ENCODE data around the gene TUBB2A. TPM values are rescaled to one million over a fixed set of nuclear protein-coding genes. Genes with fewer than 3 reads are reported as not detected.

TUBB2A gene
- total and polyA plus RNA-seq, 2 of the 13 experiments (the other 11 are each of a cell fraction or from before 2014, with no cell fraction given), result 35.3 to 106 TPM

GRCh38 chr6:3118353-3119039 is 38.8 kb downstream of the TUBB2A start, which contains the start of gene BPHL:
BPHL (plus strand) TSS chr6:3118711; CDS start chr6:3118741, 30 bp downstream.
- POLR2A ChIA-PET, result interaction anchor here (0.7 to 3.3 kb wide), 20 partner anchors 10 to 903 kb away, joined by 3 to 21 read pairs (median 7); partner anchors contain the start of genes NQO2, PSMG4, RIPK1 and SERPINB1
- H3K4me2 ChIP-seq (ENCODE audit: low read depth, low read length), result peak within 1 kb of the TSS; percentile 88
- H3K79me2 ChIP-seq (ENCODE audit: insufficient read depth, low read length), result peaks cover 11% of the 10 kb centered on the region
- H4K20me1 ChIP-seq (ENCODE audit: insufficient read depth, low read length), result no peaks in the 10 kb centered on the region
- ATAC-seq, result peak; percentile 89
- H3K36me3 ChIP-seq (replicated peaks in 1 of 2; ENCODE audit: control insufficient read depth in 1 of 2, insufficient read depth in 2 of 2, low read length in 2 of 2), result peaks cover 2 to 11% of the 10 kb centered on the region in 2 experiments
- peak within 1 kb of the TSS; percentile 87 for H3K9ac ChIP-seq (ENCODE audit: insufficient read depth, low read depth, low read length)
- DNase-seq (ENCODE audit: low spot score), result peak; percentile 87
- under 1% methylated on average over 62 of the region's 89 CpGs for WGBS (ENCODE audit: low lambda C conversion rate)
- peaks cover 35% of the 10 kb centered on the region for H3K4me1 ChIP-seq (ENCODE audit: insufficient read depth, low read length)
- in situ Hi-C loops (cut with HindIII; ENCODE audit: extremely low pct_ligation_motif_present, low pct_unique_long_range_greater_than_20kb), result no loop called here
- H3K4me3 ChIP-seq (replicated peaks in 1 of 3; ENCODE audit: insufficient read depth in 1 of 3, low read depth in 2 of 3, low read length in 3 of 3), result peak within 1 kb of the TSS; percentile 82 to 84 (median 84)
- intact Hi-C loops (cut with micrococcal nuclease; ENCODE audit: unreplicated experiment), result loop anchor here (2.0 to 10.0 kb wide), 4 partner anchors 20 to 132 kb away; partner anchors contain the start of gene RIPK1
- H2AFZ ChIP-seq (ENCODE audit: low read length), result peak within 1 kb of the TSS; percentile 78
- H3K27ac ChIP-seq (ENCODE audit: extremely low read length, insufficient read depth, low read length), result peak within 1 kb of the TSS; percentile 88
- BruUV-seq (replicated peaks), result no TSS peak
- no peaks in the 10 kb centered on the region for H3K9me3 ChIP-seq (ENCODE audit: low read length)
- CTCF ChIA-PET (ENCODE audit: low intra/inter-chr PET ratio, low total read pairs), result no interaction called here
- FAIRE-seq, result peak; percentile 8
- no peaks in the 10 kb centered on the region; a peak in 1 of 5 replicates for H3K27me3 ChIP-seq (ENCODE audit: control insufficient read depth in 1 of 2, insufficient read depth in 2 of 2, low read length in 2 of 2)
- no peak for TF ChIP-seq RBM39 (IDR thresholded peaks at IDR 0.05; ENCODE audit: low read depth, low read length, poor library complexity, severe bottlenecking)
- 0 out of 2 replicates have a peak, but pooled peaks have one; percentile 40 for TF ChIP-seq JDP2 (CRISPR knock-in tag; IDR thresholded peaks at IDR 0.05; ENCODE audit: borderline replicate concordance)
- peak; percentile 98 for TF ChIP-seq ARNT2 (CRISPR knock-in tag; IDR thresholded peaks at IDR 0.05; ENCODE audit: low read depth)
- peak; percentile 34; the same call in 1 of the 2 replicates for TF ChIP-seq RARA (CRISPR knock-in tag; IDR thresholded peaks at IDR 0.05)
- no peak for TF ChIP-seq ATF1 (CRISPR knock-in tag; IDR thresholded peaks at IDR 0.05)
- TF ChIP-seq PRDM15 (CRISPR knock-in tag; IDR thresholded peaks at IDR 0.05), result no peak; the same call in 1 of the 2 replicates
- TF ChIP-seq KDM4B (CRISPR knock-in tag; IDR thresholded peaks at IDR 0.05), result peak; percentile 94; the same call in 1 of the 2 replicates
- peak; percentile 60 for TF ChIP-seq ZNF234 (CRISPR knock-in tag; conservative IDR thresholded peaks at IDR 0.05)
- no peak; the same call in 1 of the 2 replicates for TF ChIP-seq SOX13 (IDR thresholded peaks at IDR 0.05)
- TF ChIP-seq SOX13 (CRISPR knock-in tag; conservative IDR thresholded peaks at IDR 0.05 in 1 of 2, IDR thresholded peaks at IDR 0.05 in 1 of 2), result peak in 1 of 2 experiments; percentile 43; a peak in 2 of 4 replicates
- TF ChIP-seq TSC22D2 (CRISPR knock-in tag; IDR thresholded peaks at IDR 0.05; ENCODE audit: borderline replicate concordance), result peak; percentile 96
- TF ChIP-seq RFX1 (IDR thresholded peaks at IDR 0.05), result no peak; the same call in 1 of the 2 replicates
- no peak for TF ChIP-seq RORA (CRISPR knock-in tag; IDR thresholded peaks at IDR 0.05)
- TF ChIP-seq BATF2 (CRISPR knock-in tag; IDR thresholded peaks at IDR 0.05), result peak; percentile 68; the same call in 1 of the 2 replicates
- peak; percentile 10; the same call in 1 of the 2 replicates for TF ChIP-seq POLR2AphosphoS2 (IDR thresholded peaks at IDR 0.05; ENCODE audit: low read depth, low read length)
- no peak for TF ChIP-seq ZKSCAN5 (CRISPR knock-in tag; IDR thresholded peaks at IDR 0.05)
- TF ChIP-seq THAP9 (CRISPR knock-in tag; IDR thresholded peaks at IDR 0.05; ENCODE audit: borderline replicate concordance), result peak; percentile 90

Measured in HepG2 (cell line).